Testis (tissue), 2 donors: Measurements from ENCODE around the gene TRABD2B.

ENCODE experiments used
- POLR2A ChIP-seq: fragments of 450-650 bp; IDR thresholded peaks from one replicate; pipeline ENCODE4 v1.6.1; 2017; ENCODE audit warnings: antibody characterized with exemption, mild to moderate bottlenecking, moderate library complexity
- TF ChIP-seq, protein P1 (sequence below), 3 experiments: fragments of 450-650 bp in 2 of 3; fragments of 200-600 bp in 1 of 3; sonication (generic) in 1 of 3; IDR thresholded peaks; one replicate each; pipeline ENCODE4 v1.5.1; 2016 to 2019; ENCODE audit warnings: antibody characterized with exemption in 3 of 3, mild to moderate bottlenecking in 2 of 3, moderate library complexity in 1 of 3

DNA sequence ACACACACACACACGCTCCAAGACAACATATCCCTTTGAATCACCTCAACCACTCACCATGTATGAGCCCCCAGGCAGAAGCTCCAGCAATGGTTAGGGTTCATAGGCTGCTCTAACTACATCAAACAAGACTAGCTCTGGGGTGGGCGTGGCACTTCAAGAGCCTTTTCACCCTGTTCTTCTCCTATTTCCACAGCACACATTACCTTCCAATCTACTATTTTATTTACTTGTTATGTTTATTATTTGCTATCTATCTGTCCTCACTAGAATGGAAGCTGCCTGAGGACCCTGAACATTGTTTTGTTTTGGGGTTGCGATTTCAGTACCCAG is 28.7 kb downstream of the TRABD2B start:
- TF ChIP-seq, protein P1, sequence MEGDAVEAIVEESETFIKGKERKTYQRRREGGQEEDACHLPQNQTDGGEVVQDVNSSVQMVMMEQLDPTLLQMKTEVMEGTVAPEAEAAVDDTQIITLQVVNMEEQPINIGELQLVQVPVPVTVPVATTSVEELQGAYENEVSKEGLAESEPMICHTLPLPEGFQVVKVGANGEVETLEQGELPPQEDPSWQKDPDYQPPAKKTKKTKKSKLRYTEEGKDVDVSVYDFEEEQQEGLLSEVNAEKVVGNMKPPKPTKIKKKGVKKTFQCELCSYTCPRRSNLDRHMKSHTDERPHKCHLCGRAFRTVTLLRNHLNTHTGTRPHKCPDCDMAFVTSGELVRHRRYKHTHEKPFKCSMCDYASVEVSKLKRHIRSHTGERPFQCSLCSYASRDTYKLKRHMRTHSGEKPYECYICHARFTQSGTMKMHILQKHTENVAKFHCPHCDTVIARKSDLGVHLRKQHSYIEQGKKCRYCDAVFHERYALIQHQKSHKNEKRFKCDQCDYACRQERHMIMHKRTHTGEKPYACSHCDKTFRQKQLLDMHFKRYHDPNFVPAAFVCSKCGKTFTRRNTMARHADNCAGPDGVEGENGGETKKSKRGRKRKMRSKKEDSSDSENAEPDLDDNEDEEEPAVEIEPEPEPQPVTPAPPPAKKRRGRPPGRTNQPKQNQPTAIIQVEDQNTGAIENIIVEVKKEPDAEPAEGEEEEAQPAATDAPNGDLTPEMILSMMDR (IDR thresholded peaks at IDR 0.05) = no peak
- no peak for TF ChIP-seq POLR2A
